Memory B cell (primary cell): ENCODE data around the gene TRAPPC14.
A peak's percentile ranks its signal among the peaks of the same experiment; 100 is the strongest.

ENCODE experiments used
- ATAC-seq: fragments of 150-1000 bp; cut with Tn5 transposase; 2 replicates; pipeline ENCODE4 v1.10.0; 2021; ENCODE audit warnings: low read depth, mild to moderate bottlenecking, moderate library complexity
- DNase-seq, 2 donors: peaks; one replicate each; pipeline ENCODE4 v3.0.0; 2022; ENCODE audit warnings: low spot score in 2 of 2
- H3K27ac Mint-ChIP-seq: one replicate; pipeline ENCODE4 v1.8.0; 2022; ENCODE audit warnings: mild to moderate bottlenecking, moderate library complexity, mixed read lengths
- H3K27me3 Mint-ChIP-seq: one replicate; pipeline ENCODE4 v1.8.0; 2022; ENCODE audit warnings: mixed read lengths
- H3K36me3 Mint-ChIP-seq: one replicate; pipeline ENCODE4 v1.8.0; 2022; ENCODE audit warnings: mild to moderate bottlenecking, mixed read lengths
- H3K4me1 Mint-ChIP-seq: one replicate; pipeline ENCODE4 v1.8.0; 2022; ENCODE audit warnings: mixed read lengths
- H3K4me3 Mint-ChIP-seq: one replicate; pipeline ENCODE4 v1.8.0; 2022; ENCODE audit warnings: mild to moderate bottlenecking, moderate library complexity, mixed read lengths
- H3K9me3 Mint-ChIP-seq: one replicate; pipeline ENCODE4 v1.8.0; 2022; ENCODE audit warnings: mixed read lengths

TRAPPC14 gene

GRCh38 chr7:100119072-100119969 is 39.2 kb downstream of the TRAPPC14 start, which contains the start of the genes CNPY4 and TAF6:
Gene CNPY4 (plus strand): TSS chr7:100119634. CDS start chr7:100119745, 111 bp downstream.
Gene TAF6 (minus strand): TSS chr7:100119358. CDS start chr7:100114209, 5,149 bp downstream.
- peak within 1 kb of the TSS; percentile 98 for H3K27ac Mint-ChIP-seq
- peaks cover 8% of the 10 kb centered on the region for H3K36me3 Mint-ChIP-seq
- peak within 1 kb of the TSS; percentile 95 for H3K4me3 Mint-ChIP-seq
- H3K27me3 Mint-ChIP-seq, result no peaks in the 10 kb centered on the region
- peak; percentile 89 to 91 for DNase-seq
- peak; percentile 81 for ATAC-seq
- peaks cover 22% of the 10 kb centered on the region for H3K4me1 Mint-ChIP-seq
- H3K9me3 Mint-ChIP-seq, result no peaks in the 10 kb centered on the region

- H3K9me3 Mint-ChIP-seq, result no peaks in the 10 kb centered on the region
- DNase-seq (no peak), ATAC-seq (no peak)
- peaks cover 22% of the 10 kb centered on the region for H3K4me1 Mint-ChIP-seq
- H3K27ac Mint-ChIP-seq, result peak overlapping the region; percentile 98
- H3K36me3 Mint-ChIP-seq, result peaks cover 8% of the 10 kb centered on the region
- no peaks in the 10 kb centered on the region for H3K27me3 Mint-ChIP-seq
- H3K4me3 Mint-ChIP-seq, result peak overlapping the region; percentile 95
These were observed 40.0 kb downstream of the TRAPPC14 start for GRCh38 chr7:100118388-100119071.

GRCh38 chr7:100115026-100115425 is 43.5 kb downstream of the TRAPPC14 start:
- DNase-seq (no peak), ATAC-seq (no peak)
- no peak overlapping the region for H3K27ac Mint-ChIP-seq
- H3K9me3 Mint-ChIP-seq, result no peaks in the 10 kb centered on the region
- peaks cover 12% of the 10 kb centered on the region for H3K4me1 Mint-ChIP-seq
- H3K36me3 Mint-ChIP-seq, result peaks cover 11% of the 10 kb centered on the region
- no peaks in the 10 kb centered on the region for H3K27me3 Mint-ChIP-seq
- H3K4me3 Mint-ChIP-seq, result no peak overlapping the region

- Mint-ChIP-seq H3K36me3 (peaks cover 22% of the 10 kb centered on the region), H3K4me3 (no peak overlapping the region), H3K27ac (no peak overlapping the region), H3K9me3 (no peaks in the 10 kb centered on the region), H3K4me1 (peaks cover 2% of the 10 kb centered on the region), H3K27me3 (no peaks in the 10 kb centered on the region)
- ATAC-seq (no peak), DNase-seq (no peak)
These were observed 46.6 kb downstream of the TRAPPC14 start for GRCh38 chr7:100111914-100112313.

GRCh38 chr7:100111156-100111555 is 47.4 kb downstream of the TRAPPC14 start:
- peaks cover 22% of the 10 kb centered on the region for H3K36me3 Mint-ChIP-seq
- no peaks in the 10 kb centered on the region for H3K9me3 Mint-ChIP-seq
- no peaks in the 10 kb centered on the region for H3K27me3 Mint-ChIP-seq
- ATAC-seq (no peak), DNase-seq (no peak)
- H3K27ac Mint-ChIP-seq, result no peak overlapping the region
- no peak overlapping the region for H3K4me3 Mint-ChIP-seq
- H3K4me1 Mint-ChIP-seq, result peaks cover 2% of the 10 kb centered on the region

GRCh38 chr7:100109521-100110163 is 48.9 kb downstream of the TRAPPC14 start:
- Mint-ChIP-seq H3K36me3 (peaks cover 21% of the 10 kb centered on the region), H3K9me3 (no peaks in the 10 kb centered on the region), H3K4me3 (no peak overlapping the region), H3K27me3 (no peaks in the 10 kb centered on the region), H3K27ac (no peak overlapping the region), H3K4me1 (no peaks in the 10 kb centered on the region)
- no peak for DNase-seq
- ATAC-seq, result no peak

GRCh38 chr7:100107890-100108289 is 50.6 kb downstream of the TRAPPC14 start:
- Mint-ChIP-seq H3K27me3 (no peaks in the 10 kb centered on the region), H3K4me1 (peaks cover 4% of the 10 kb centered on the region), H3K9me3 (no peaks in the 10 kb centered on the region), H3K36me3 (peaks cover 23% of the 10 kb centered on the region), H3K4me3 (no peak overlapping the region), H3K27ac (no peak overlapping the region)
- DNase-seq (no peak), ATAC-seq (no peak)

GRCh38 chr7:100107125-100107737 is 51.3 kb downstream of the TRAPPC14 start:
- no peak for DNase-seq
- no peak overlapping the region for H3K4me3 Mint-ChIP-seq
- ATAC-seq, result no peak
- H3K27ac Mint-ChIP-seq, result no peak overlapping the region
- H3K9me3 Mint-ChIP-seq, result no peaks in the 10 kb centered on the region
- H3K4me1 Mint-ChIP-seq, result peaks cover 8% of the 10 kb centered on the region
- H3K27me3 Mint-ChIP-seq, result no peaks in the 10 kb centered on the region
- H3K36me3 Mint-ChIP-seq, result peaks cover 21% of the 10 kb centered on the region

- Mint-ChIP-seq H3K27ac (no peak overlapping the region), H3K36me3 (peaks cover 21% of the 10 kb centered on the region), H3K27me3 (no peaks in the 10 kb centered on the region), H3K4me3 (no peak overlapping the region), H3K9me3 (no peaks in the 10 kb centered on the region), H3K4me1 (peaks cover 8% of the 10 kb centered on the region)
- ATAC-seq (no peak), DNase-seq (no peak)
These were observed 51.9 kb downstream of the TRAPPC14 start for GRCh38 chr7:100106633-100107032.

- Mint-ChIP-seq H3K4me1 (peaks cover 8% of the 10 kb centered on the region), H3K36me3 (peaks cover 18% of the 10 kb centered on the region), H3K27ac (no peak overlapping the region), H3K27me3 (no peaks in the 10 kb centered on the region), H3K9me3 (no peaks in the 10 kb centered on the region), H3K4me3 (no peak overlapping the region)
- DNase-seq (no peak), ATAC-seq (no peak)
These were observed 53.0 kb downstream of the TRAPPC14 start for GRCh38 chr7:100105534-100105933.
